HG02943 (cell line): ENCODE measurements around the gene RUBCN.
A peak's percentile ranks its signal among the peaks of the same experiment; 100 is the strongest.
"Not testable (repeated sequence)": the region's sequence is repeated elsewhere in the genome, so short reads cannot be mapped to it uniquely, and the experiment has no call there.

Source experiments
- ATAC-seq: cut with Tn5 transposase; IDR thresholded peaks from one replicate; pipeline ENCODE4 v1.9.1; 2021; ENCODE audit warnings: mild to moderate bottlenecking, low read depth, moderate library complexity; ENCODE audit not compliant: unreplicated experiment

The RUBCN gene

DNA sequence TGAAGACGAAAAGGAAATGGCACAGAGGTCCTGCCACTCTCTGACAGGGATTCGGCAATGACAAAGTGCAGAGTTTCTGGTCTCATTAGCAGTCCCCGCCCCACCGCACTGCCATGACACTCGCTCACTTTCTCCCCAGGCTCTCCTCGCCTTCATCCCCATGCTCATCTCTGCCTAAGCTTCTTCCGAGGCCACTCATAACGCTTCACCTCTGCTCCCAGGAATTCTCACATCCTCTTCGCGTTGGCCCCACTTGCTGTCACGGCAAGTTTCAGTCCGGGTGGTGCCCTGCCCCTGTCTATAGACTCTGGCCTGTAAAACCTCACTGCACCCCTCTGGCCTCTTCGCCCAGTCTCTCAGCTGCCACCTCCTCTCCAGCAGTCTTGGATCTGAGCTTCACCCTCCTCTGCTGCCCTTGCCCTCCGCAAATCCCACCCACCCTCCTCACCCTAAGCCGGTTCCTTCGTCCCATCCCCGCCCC, 654 bp downstream of the RUBCN start:
- no peak for ATAC-seq

- peak; percentile 41 for ATAC-seq
These were observed 1.9 kb downstream of the RUBCN start for GRCh38 chr3:197734667-197735318.

DNA sequence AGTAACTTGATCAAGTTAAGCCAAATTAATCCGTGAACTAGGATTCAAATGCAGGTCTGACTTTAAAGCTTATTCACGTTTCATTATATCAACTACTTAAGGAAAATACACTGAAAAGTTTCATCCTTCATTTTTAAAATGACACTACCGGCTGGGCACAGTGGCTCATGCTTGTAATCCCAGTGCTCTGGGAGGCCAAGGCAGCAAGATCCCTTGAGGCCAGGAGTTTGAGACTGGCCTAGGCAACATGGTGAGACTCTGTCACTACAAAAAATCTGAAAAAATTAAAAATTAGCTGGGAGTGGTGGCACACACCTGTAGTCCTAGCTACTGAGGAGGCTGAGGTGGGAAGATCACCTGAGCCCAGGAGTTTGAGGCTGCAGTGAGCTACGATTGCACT, 3.7 kb downstream of the RUBCN start:
- no peak for ATAC-seq

DNA sequence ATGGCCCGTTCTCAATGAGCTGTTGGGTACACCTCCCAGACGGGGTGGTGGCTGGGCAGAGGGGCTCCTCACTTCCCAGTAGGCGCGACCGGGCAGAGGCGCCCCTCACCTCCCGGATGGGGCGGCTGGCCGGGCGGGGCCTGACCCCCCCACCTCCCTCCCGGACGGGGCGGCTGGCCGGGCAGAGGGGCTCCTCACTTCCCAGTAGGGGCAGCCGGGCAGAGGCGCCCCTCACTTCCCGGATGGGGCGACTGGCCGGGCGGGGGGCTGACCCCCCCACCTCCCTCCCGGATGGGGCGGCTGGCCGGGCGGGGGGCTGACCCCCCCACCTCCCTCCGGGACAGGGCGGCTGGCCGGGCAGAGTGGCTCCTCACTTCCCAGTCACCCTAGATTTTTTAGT, 5.2 kb downstream of the RUBCN start:
- not testable (repeated sequence) for ATAC-seq

DNA sequence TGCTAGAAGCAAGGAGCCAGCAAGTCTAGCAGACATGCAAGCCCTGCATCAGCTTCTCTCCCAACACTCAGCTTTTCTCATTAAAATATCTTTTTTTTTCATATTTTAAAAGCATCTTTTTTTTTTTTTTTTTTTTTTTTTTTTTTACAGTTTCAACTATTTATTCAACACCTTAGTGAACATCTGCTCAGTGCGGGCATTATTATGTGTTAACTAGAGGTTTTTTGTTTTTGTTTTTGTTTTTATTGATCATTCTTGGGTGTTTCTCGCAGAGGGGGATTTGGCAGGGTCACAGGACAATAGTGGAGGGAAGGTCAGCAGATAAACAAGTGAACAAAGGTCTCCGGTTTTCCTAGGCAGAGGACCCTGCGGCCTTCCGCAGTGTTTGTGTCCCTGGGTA, 5.9 kb downstream of the RUBCN start:
- ATAC-seq: not testable (repeated sequence)

GRCh38 chr3:197730200-197730599, 6.5 kb downstream of the RUBCN start:
- ATAC-seq: no peak

- ATAC-seq: no peak
These were observed 8.2 kb downstream of the RUBCN start for GRCh38 chr3:197728487-197728886.

- not testable (repeated sequence) for ATAC-seq
These were observed 8.8 kb downstream of the RUBCN start for GRCh38 chr3:197727878-197728277.

DNA sequence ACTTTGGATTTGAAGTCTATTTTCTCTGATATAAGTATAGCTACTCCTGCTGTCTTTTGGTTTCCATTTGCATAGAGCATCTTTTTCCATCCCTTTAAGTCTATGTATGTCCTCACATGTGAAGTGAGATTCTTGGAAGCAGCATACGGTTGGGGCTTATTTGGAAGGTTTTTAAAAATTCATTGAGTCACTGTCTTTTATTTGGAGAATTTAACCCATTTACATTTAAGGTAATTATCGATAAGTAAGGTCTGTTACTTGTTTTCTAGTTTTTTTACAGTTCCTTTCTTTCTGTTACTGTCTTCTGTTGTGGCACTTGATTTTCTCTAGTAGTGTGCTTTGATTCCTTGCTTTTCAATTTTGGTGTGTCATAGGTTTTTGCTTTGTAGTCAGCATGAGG, 14.0 kb downstream of the RUBCN start:
- ATAC-seq: no peak

- no peak for ATAC-seq
These were observed 16.0 kb downstream of the RUBCN start for GRCh38 chr3:197720694-197721093.

- no peak for ATAC-seq
These were observed 17.8 kb downstream of the RUBCN start for GRCh38 chr3:197718891-197719290.

DNA sequence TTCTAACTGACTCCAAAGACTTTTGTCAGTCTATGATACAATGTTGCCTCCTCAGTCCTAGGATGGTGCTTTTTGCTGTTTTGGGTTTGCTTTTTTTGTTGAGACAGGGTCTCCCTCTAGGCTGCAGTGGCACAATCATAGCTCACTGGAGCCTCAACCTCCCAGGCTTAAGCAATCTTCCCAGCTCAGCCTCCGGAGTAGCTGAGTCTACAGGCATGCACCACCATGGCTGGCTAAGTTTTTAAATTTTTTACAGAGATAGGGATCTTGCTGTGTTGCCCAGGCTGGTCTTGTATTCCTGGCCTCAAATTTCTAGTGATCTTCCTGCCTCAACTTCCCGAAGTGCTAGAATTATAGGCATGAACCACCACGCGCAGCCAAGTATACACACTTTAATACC, 22.5 kb downstream of the RUBCN start:
- ATAC-seq: no peak

- no peak for ATAC-seq
These were observed 23.3 kb downstream of the RUBCN start for GRCh38 chr3:197713477-197713822.

- ATAC-seq: peak; percentile 82
These were observed 24.6 kb downstream of the RUBCN start for GRCh38 chr3:197711973-197712707.

GRCh38 chr3:197710965-197711364, 25.7 kb downstream of the RUBCN start:
- ATAC-seq: not testable (repeated sequence)

GRCh38 chr3:197709135-197709534, 27.6 kb downstream of the RUBCN start:
- no peak for ATAC-seq

DNA sequence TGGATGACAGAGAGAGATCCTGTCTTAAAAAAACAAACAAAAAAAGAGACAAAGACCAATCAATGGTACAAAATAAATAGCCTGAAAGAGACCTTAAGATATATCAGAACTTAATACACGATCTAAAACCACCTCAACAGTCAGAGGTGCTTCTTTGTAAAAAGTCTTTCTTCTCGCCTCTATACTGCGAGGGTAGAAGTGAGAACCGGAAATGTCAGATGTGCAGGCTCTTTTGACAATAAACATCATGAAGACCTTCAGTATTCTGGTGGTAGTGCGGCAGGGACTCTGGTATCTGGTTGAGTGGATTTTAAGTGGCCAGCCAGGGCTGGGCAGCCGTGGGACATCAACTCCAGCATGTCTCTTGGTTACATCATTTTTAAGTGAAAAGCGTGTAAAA, 30.0 kb downstream of the RUBCN start:
- no peak for ATAC-seq

DNA sequence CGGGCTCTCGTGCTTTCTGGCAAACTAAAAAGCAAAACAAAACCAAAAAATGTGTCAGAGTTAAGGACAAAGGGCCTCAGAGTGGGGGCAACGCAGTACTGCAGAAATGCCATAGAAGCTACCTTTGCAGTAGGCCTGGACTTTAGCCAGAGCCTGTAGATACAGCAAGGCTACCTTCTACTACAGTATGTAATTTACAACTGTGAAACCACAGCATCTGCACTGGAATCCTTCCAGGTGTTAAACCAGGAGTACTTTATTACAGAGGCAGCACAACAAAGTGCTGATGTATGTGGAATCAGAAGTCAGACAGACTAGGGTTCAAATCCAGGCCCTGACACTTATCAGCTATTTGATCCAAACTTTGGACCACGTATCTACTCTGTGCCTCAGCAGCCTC, 34.9 kb downstream of the RUBCN start:
- ATAC-seq: no peak

- no peak for ATAC-seq
These were observed 36.6 kb downstream of the RUBCN start for GRCh38 chr3:197700095-197700494.

GRCh38 chr3:197697355-197697754, 39.3 kb downstream of the RUBCN start:
- no peak for ATAC-seq

- ATAC-seq: no peak
These were observed 42.5 kb downstream of the RUBCN start for GRCh38 chr3:197694251-197694650.

GRCh38 chr3:197692641-197693040, 44.1 kb downstream of the RUBCN start:
- ATAC-seq: no peak
